ENCODE measurements around the gene FN3KRP. TPM values are rescaled to one million over a fixed set of nuclear protein-coding genes. Genes with fewer than 3 reads are reported as not detected.

Gene FN3KRP
- total and polyA plus RNA-seq, 2 donors (not counting 3 experiments of a cell fraction or from before 2014, with no cell fraction given) = 22.2 to 35.2 TPM

DNA sequence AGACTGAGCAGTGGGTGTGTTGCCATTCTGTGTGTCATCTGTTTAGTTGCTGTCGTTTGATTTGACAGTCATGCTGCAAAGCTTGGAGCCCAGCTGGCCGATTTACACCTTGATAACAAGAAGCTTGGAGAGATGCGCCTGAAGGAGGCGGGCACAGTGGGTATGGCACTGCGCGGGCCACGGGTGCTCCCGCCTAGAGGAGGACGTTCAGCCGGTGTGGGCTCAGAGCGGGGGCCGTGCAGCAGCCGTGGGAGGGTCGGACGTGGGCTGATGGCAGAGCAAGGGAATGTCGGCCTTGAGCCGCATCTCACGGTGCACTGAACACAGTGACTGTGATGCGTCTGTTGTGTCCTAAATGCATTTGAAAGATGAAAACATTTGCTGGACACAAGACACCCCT is 3.7 kb downstream of the FN3KRP start:
- no peak for FAIRE-seq
- TF ChIP-seq EZH2 (IDR thresholded peaks at IDR 0.05; ENCODE audit: borderline replicate concordance, low read depth, low read length, severe bottlenecking) = no peak
- TF ChIP-seq GATA2 (IDR thresholded peaks at IDR 0.05; ENCODE audit: insufficient read depth, insufficient read length, low read depth, low read length) = no peak
- no peak for TF ChIP-seq POLR2AphosphoS5 (IDR thresholded peaks at IDR 0.05; ENCODE audit: insufficient read depth, low read depth, low read length)
- TF ChIP-seq, protein P1, sequence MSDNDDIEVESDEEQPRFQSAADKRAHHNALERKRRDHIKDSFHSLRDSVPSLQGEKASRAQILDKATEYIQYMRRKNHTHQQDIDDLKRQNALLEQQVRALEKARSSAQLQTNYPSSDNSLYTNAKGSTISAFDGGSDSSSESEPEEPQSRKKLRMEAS (IDR thresholded peaks at IDR 0.05; ENCODE audit: insufficient read depth, insufficient read length) = no peak
- TF ChIP-seq CTCF (IDR thresholded peaks at IDR 0.05; ENCODE audit: extremely low read depth in 1 of 2, insufficient read depth in 1 of 2, low read depth in 1 of 2, low read length in 2 of 2) = no peak
- TF ChIP-seq JUN (IDR thresholded peaks at IDR 0.05; ENCODE audit: borderline replicate concordance, insufficient read depth, insufficient read length, low read depth) = no peak
- no peak for TF ChIP-seq FOS (IDR thresholded peaks at IDR 0.05; ENCODE audit: borderline replicate concordance, insufficient read depth, low read length)
- TF ChIP-seq MYC (IDR thresholded peaks at IDR 0.05; ENCODE audit: low read depth, low read length) = no peak
- no peak for TF ChIP-seq POLR2A (IDR thresholded peaks at IDR 0.05; ENCODE audit: low read depth, low read length)
- Histone ChIP-seq H2AFZ (ENCODE audit: low read depth, low read length) (no peak overlapping the region), H3K79me2 (ENCODE audit: control insufficient read depth, insufficient read depth, low read length) (peaks cover 13% of the 10 kb centered on the region), H3K27ac (ENCODE audit: insufficient read depth, low read depth, low read length) (no peak overlapping the region), H3K9me3 (replicated peaks; ENCODE audit: control insufficient read depth, insufficient read depth, low read length) (no peaks in the 10 kb centered on the region), H3K36me3 (ENCODE audit: control insufficient read depth in 2 of 2, extremely low read depth in 1 of 2, insufficient read depth in 2 of 2, low read length in 2 of 2) (peaks cover 0 to 3% of the 10 kb centered on the region in 2 experiments), H4K20me1 (replicated peaks; ENCODE audit: control insufficient read depth, extremely low read depth, insufficient read depth, low read length) (no peaks in the 10 kb centered on the region), H3K4me2 (ENCODE audit: insufficient read depth, low read length) (no peak overlapping the region), H3K4me1 (ENCODE audit: control insufficient read depth, extremely low read depth, insufficient read depth, low read length) (peaks cover 12% of the 10 kb centered on the region), H3K4me3 (replicated peaks in 1 of 3; ENCODE audit: insufficient read depth in 1 of 3, low read depth in 1 of 3, low read length in 3 of 3) (no peak overlapping the region), H3K27me3 (ENCODE audit: control insufficient read depth in 2 of 2, insufficient read depth in 2 of 2, low read length in 2 of 2) (no peaks in the 10 kb centered on the region), H3K9me1 (replicated peaks; ENCODE audit: control insufficient read depth, extremely low read depth, insufficient read depth, low read length) (no peaks in the 10 kb centered on the region), H3K9ac (replicated peaks; ENCODE audit: extremely low read depth, insufficient read depth, low read length) (no peak overlapping the region)
- intact Hi-C loops (cut with micrococcal nuclease) = no loop called here
- POLR2A ChIA-PET = no interaction called here
- DNase-seq (ENCODE audit: low read depth, low spot score) = no peak
- CTCF ChIA-PET = no interaction called here
- BruUV-seq (replicated peaks) = no TSS peak
- dilution Hi-C loops (cut with MboI; ENCODE audit: extremely low pct_ligation_motif_present, low sequenced_read_pairs) = no loop called here

Measured in endothelial cell of umbilical vein (primary cell).